GM18526 (cell line): Measurements from ENCODE around the gene HOXB7.

Experiments used
- POLR2A ChIP-seq: IDR thresholded peaks from 3 replicates; pipeline ENCODE4 v1.6.1; 2011; ENCODE audit not compliant: insufficient read length; ENCODE audit errors: extremely low read depth

Gene HOXB7

DNA sequence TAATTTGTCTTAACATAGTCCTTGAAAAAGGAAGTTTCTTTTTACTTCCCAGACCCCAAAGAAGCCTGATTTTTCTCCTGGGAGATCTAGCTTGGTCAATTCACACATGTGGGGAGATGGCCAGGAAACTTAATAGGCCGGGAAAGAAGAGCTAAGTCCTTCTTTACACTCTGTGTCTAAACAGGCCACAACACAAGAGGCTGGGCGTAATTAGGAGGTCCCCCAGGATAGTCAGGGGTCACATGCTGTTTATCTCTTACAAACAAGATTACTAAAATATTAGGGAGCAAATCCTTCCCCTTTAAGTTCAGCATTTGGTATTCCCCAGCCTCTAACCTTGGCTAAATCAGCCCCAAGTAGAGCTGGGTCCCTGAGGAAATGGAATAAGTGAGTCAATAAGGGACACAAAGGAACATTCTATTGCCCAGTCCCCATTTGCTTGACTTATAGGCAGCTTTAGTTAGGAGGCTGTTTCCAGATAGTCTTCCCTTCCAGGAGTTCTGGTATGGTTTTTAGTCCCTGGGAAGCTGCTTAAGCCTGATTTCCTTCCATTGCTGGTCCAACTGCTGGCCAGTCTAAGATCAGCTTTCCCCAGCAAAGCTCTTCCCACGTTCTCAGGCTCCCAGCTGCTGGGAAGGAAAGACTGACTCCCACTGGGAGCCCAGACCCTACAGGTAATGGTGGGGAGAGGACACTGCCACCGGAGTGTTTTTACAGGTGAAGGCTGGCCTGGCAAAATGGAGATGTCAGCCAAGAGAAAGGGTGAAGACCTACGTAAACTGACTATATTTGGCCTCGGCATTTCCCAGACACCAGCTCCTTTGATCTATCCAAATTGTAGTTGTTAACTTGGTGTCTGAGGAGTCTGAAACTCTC, 29.4 kb upstream of the HOXB7 start:
- TF ChIP-seq POLR2A, result no peak

DNA sequence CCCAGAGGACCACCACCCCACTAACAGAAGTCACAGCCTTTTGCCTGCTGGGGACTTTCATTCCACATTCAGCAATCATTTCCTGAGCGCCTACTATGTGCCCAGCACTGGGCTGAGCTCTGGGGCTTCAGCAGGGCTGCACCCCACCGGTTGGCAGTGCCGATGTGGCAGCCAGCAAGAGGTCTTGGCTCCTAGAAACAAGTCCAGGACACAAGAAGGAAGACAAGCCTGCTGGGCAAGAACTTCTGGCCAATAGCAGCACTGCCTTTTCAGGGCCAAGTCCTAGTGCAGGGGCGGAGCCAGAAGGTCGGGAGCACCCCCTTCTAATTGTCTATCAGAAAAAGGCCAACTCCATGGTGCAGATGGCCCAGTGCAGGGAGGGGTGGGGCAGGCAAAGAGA, 28.3 kb upstream of the HOXB7 start:
- no peak for TF ChIP-seq POLR2A

- TF ChIP-seq POLR2A, result no peak
Measured at GRCh38 chr17:48637323-48638260, 26.8 kb upstream of the HOXB7 start.

GRCh38 chr17:48636177-48637018, 25.6 kb upstream of the HOXB7 start:
- no peak for TF ChIP-seq POLR2A

GRCh38 chr17:48634493-48635208, 23.8 kb upstream of the HOXB7 start:
- TF ChIP-seq POLR2A, result no peak

DNA sequence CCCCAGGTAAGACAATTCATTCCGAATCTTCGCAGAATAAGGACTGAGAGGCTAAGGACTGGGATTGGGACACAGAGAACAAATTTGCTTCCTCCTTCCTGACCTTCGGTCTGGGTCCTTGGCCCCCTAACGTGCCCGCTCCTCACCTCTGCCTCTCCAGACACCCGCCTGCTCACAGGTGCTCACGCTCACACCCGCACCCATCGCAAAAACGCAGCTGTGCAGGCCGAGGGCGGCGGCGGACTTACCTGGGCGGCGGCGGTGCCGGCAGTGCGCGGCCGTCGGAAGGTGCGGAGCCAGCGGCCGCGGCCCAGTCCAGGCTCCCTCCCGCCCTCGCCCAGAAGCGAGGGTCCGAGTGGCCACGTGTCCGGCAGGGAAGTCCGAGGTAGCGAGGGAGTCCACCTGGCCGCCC, 22.5 kb upstream of the HOXB7 start:
- TF ChIP-seq POLR2A, result no peak

GRCh38 chr17:48632579-48633265, 21.9 kb upstream of the HOXB7 start:
- TF ChIP-seq POLR2A, result no peak

DNA sequence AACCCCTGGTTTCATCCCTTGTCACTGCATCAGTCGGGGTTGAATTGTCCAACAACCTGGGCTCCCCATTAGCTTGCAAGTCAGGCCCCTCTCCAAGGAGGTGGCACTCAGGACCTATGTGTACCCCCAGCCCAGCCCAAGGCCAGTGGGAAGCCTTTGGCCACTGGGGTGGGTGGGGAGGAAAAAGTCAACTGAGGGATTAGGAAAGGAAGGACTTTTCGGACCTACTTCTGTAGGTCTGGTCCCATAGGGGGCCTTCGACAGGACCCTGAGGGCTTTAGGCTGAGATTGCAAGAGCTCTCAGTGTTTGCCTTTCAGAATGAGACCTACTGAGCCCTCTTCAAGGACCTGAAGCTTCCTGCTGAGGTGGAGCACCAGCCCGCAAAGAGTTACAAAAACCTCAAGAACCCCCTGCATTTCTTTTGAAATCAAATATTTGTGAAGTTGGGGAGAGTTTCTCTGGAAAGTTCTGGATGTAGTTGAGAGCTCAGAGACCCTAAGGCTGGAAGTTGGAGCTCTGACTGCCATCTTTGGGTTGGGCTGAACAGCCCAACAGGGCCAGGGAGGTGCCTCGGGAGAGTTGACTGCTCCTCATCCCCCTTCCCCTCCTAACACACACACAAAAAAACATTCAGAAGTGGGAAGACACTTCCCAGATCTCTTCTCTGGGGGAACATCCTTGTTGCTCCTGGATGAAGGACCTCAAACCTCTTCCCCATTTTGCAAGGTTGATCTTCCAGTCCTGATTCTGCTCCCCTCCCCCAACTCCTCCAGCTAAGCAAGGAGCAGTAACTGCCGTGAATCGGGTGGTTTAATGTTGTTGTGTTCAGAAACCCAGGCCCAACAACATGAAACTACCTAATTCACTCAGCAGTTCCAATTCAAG, 21.1 kb upstream of the HOXB7 start:
- no peak for TF ChIP-seq POLR2A

DNA sequence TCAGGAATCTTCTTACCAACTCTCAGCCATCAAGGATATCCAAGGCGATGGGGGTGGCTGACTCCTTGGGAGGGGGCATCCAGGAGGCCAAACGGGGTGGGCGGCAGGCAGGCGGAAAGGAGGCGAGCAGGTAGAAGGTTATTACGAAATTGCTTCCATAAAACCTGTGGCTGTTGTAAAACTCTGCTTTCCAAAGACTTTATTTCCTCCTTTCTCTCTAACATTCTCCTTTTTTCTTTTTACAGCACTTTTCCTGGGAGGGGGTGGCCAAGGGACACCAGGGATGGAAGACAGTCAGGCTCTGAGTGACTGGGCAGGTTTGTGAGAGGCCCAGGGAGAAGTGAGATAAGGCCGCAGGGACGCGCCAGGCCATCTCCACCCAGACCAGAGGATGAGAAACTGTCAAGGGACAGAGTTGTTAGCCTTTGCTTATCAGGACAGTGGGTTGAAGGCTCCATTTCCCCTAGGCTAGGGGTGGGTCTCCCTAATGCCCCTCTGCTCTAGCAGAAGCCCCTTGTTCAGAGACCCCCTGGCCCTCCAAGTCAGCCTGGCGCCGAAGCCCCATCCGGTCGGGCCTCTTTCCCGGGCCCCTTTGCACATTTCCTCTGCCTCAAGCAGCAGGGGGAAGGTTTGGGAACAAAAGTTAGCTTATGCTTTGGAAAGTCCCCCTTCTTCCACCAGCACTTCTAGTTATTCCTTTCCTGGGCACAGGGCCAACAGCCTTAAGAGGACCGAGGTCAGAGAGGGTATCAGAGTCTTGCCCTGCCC, 20.3 kb upstream of the HOXB7 start:
- TF ChIP-seq POLR2A, result no peak

- no peak for TF ChIP-seq POLR2A
Measured at GRCh38 chr17:48630009-48630924, 19.4 kb upstream of the HOXB7 start.

DNA sequence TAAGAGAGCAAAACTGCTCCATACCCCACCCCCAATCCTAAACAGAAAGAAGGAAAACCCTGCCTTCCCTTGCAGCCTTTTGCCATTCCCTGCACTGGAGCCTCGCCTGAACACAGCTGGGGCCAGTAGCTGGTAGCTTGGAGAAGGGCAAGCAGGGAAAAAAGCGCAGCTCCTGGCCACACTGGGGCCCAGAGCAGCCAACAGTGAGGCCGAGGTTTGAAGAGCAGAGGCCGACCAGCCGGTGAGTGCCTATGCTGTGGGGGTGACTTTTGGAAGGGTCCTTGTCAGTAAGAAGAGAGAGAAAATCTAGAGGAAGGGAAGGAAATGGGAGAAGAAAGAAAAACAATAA, 18.6 kb upstream of the HOXB7 start:
- TF ChIP-seq POLR2A, result no peak
